HFFc6 (cell line): ENCODE results near the gene SPTB. TPM values are rescaled to one million over a fixed set of nuclear protein-coding genes. Genes with fewer than 3 reads are reported as not detected.

Experiments
- DNase-seq: peaks from one replicate; pipeline ENCODE4 v3.0.0-alpha.2; 2018
- H3K27ac Mint-ChIP-seq: 2 replicates; pipeline ENCODE4 v1.8.0; 2020; ENCODE audit warnings: mild to moderate bottlenecking, mixed read lengths
- H3K27me3 Mint-ChIP-seq: 2 replicates; pipeline ENCODE4 v1.8.0; 2021; ENCODE audit warnings: mild to moderate bottlenecking, moderate library complexity, mixed read lengths; ENCODE audit not compliant: insufficient read depth
- H3K36me3 Mint-ChIP-seq: 2 replicates; pipeline ENCODE4 v1.8.0; 2021; ENCODE audit warnings: low read depth, mixed read lengths
- H3K4me1 Mint-ChIP-seq: 2 replicates; pipeline ENCODE4 v1.8.0; 2020; ENCODE audit warnings: low read depth, mixed read lengths
- H3K4me3 Mint-ChIP-seq: 2 replicates; pipeline ENCODE4 v1.8.0; 2020; ENCODE audit warnings: mild to moderate bottlenecking, moderate library complexity, mixed read lengths
- H3K9me3 Mint-ChIP-seq: 2 replicates; pipeline ENCODE4 v1.8.0; 2020; ENCODE audit warnings: mild to moderate bottlenecking, mixed read lengths
- total RNA-seq, 6 experiments: library from RNA; stranded (reverse); fragmentation: NEBNext Ultra II Directional; extraction: Animal tissue kit (Norgen Biotek cat#: 25700); gene quantifications; 2 replicates in 1 of 6; 3 replicates in 5 of 6; pipeline ENCODE4 v1.2.3, GENCODE V29; 2021
- TF ChIP-seq, protein P1 (sequence below): fragments of 200-600 bp; sonication (generic); IDR thresholded peaks from 2 replicates; pipeline ENCODE4 v1.5.0; 2021; ENCODE audit warnings: antibody characterized with exemption, mild to moderate bottlenecking

The SPTB gene
- total RNA-seq, 6 experiments from 2014 or later, result 0.58 to 1.1 (median 0.72) TPM

DNA sequence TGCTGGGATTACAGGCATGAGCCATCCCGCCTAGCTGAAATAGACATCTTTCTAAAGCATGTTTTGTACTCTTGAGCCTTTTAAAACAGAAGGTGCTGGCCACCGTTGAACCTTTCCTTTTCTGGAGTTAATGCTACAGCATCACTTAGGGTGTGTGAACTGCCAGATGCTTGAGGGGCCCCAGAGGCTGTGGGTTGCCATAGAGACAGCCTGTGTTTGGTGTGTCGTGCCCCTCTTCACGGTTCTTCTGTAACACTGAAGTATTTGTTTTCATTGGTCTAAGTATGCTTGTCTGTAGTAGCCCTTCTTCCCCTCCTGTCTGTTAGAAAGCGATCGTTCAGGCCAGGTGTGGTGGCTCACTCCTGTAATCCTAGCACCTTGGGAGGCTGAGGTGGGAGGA is 144.7 kb downstream of the SPTB start:
- DNase-seq, result no peak
- Mint-ChIP-seq H3K9me3 (no peaks in the 10 kb centered on the region), H3K4me1 (no peaks in the 10 kb centered on the region), H3K27me3 (no peaks in the 10 kb centered on the region), H3K4me3 (no peak overlapping the region), H3K27ac (no peak overlapping the region), H3K36me3 (no peaks in the 10 kb centered on the region; the same call in 1 of the 2 replicates)
- TF ChIP-seq, protein P1, sequence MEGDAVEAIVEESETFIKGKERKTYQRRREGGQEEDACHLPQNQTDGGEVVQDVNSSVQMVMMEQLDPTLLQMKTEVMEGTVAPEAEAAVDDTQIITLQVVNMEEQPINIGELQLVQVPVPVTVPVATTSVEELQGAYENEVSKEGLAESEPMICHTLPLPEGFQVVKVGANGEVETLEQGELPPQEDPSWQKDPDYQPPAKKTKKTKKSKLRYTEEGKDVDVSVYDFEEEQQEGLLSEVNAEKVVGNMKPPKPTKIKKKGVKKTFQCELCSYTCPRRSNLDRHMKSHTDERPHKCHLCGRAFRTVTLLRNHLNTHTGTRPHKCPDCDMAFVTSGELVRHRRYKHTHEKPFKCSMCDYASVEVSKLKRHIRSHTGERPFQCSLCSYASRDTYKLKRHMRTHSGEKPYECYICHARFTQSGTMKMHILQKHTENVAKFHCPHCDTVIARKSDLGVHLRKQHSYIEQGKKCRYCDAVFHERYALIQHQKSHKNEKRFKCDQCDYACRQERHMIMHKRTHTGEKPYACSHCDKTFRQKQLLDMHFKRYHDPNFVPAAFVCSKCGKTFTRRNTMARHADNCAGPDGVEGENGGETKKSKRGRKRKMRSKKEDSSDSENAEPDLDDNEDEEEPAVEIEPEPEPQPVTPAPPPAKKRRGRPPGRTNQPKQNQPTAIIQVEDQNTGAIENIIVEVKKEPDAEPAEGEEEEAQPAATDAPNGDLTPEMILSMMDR, result no peak

DNA sequence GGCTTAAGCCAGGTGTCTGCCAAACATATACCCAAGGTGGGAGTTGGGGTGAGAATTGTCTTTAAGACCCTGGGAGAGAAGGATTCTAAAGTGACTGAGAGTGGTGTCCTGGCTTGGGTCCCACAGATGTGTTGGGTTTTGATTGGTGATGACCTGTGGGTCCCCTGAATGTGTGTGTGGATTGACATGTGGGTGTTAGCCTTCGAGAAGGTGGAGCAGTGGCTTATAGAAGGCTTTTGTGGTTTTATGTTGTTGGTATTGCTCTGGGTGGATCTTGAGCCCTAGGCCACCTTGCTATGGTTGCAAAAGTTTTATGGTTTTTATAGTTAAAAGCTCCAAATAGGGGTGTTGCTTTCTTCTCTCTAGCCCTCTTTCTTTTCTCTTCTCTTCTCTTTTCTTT is 145.8 kb downstream of the SPTB start:
- no peaks in the 10 kb centered on the region for H3K4me1 Mint-ChIP-seq
- no peaks in the 10 kb centered on the region for H3K9me3 Mint-ChIP-seq
- H3K27ac Mint-ChIP-seq, result no peak overlapping the region
- no peaks in the 10 kb centered on the region for H3K27me3 Mint-ChIP-seq
- no peak overlapping the region for H3K4me3 Mint-ChIP-seq
- no peaks in the 10 kb centered on the region for H3K36me3 Mint-ChIP-seq
- DNase-seq, result no peak
- TF ChIP-seq, protein P1, result no peak

DNA sequence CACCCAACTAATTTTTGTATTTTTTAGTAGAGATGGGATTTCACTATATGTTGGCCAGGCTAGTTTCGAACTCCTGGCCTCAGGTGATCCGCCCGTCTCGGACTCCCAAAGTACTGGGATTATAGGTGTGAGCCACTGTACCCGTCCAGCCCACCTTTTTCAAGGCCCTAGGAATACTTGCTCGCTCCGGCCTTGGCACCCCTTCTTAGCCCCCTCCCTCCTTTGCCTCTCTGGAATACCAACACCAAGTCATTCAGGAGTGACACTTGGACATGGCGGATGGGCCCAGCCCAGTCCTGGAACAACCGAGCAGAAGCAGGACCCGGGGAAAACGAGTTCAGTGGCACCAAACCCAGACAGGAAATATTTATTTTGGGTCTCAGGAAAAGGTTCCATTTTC is 146.4 kb downstream of the SPTB start:
- no peaks in the 10 kb centered on the region for H3K4me1 Mint-ChIP-seq
- H3K9me3 Mint-ChIP-seq, result no peaks in the 10 kb centered on the region
- no peaks in the 10 kb centered on the region for H3K27me3 Mint-ChIP-seq
- H3K36me3 Mint-ChIP-seq, result no peaks in the 10 kb centered on the region
- H3K4me3 Mint-ChIP-seq, result no peak overlapping the region
- TF ChIP-seq, protein P1, result no peak
- DNase-seq, result no peak
- no peak overlapping the region for H3K27ac Mint-ChIP-seq

DNA sequence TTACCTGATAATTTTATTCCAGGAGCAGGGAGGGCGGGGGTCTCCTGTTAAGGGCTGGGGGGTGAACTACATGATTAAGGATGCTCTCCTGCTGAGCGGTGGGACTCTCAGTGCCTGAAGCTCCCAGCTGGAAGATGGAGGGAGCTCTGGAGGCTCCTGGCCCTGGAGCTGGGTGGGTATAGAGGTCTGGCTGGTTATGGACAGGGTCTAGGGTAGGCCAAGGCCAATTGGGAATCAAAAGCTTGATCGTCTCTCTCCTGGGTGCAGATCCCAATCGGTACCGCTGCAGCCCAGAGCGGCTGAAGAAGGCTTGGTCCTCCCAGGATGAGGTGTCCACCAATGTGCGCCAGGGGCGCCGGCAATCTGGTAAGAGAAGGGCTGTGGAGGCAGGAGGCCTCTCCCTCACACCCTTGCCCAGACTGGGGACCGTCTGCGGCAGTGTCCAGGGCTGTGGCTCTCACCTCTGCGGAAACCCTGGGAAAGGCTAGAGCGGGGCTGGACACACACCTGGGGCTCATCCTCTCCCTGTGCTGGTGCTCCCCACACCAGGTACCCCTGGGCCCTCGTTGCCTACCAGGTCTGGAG is 147.1 kb downstream of the SPTB start:
- no peak for DNase-seq
- Mint-ChIP-seq H3K36me3 (no peaks in the 10 kb centered on the region), H3K9me3 (no peaks in the 10 kb centered on the region), H3K4me1 (no peaks in the 10 kb centered on the region), H3K4me3 (no peak overlapping the region), H3K27ac (no peak overlapping the region), H3K27me3 (no peaks in the 10 kb centered on the region)
- TF ChIP-seq, protein P1, result no peak

DNA sequence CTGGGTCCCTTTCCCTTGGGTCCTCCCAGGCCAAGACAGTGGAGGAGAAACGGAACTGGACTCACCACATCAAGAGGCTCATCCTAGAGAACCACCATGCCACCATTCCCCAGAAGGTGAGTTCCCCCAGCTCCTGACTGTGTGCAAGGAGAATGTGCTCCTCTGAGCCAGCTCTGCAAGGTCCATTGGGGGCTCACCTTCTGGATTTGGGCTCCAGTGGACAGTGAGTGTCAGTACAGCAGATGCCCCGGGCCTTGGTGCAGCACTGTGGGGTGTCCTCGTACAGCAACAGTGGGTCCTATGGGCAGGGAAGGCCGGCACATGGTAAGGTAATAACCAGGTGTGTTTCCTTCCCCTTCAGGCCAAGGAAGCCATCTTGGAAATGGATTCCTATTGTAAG is 147.6 kb downstream of the SPTB start:
- no peaks in the 10 kb centered on the region for H3K9me3 Mint-ChIP-seq
- no peak overlapping the region for H3K27ac Mint-ChIP-seq
- no peaks in the 10 kb centered on the region for H3K36me3 Mint-ChIP-seq
- no peak for DNase-seq
- TF ChIP-seq, protein P1, result no peak
- H3K27me3 Mint-ChIP-seq, result no peaks in the 10 kb centered on the region
- no peaks in the 10 kb centered on the region for H3K4me1 Mint-ChIP-seq
- H3K4me3 Mint-ChIP-seq, result no peak overlapping the region

DNA sequence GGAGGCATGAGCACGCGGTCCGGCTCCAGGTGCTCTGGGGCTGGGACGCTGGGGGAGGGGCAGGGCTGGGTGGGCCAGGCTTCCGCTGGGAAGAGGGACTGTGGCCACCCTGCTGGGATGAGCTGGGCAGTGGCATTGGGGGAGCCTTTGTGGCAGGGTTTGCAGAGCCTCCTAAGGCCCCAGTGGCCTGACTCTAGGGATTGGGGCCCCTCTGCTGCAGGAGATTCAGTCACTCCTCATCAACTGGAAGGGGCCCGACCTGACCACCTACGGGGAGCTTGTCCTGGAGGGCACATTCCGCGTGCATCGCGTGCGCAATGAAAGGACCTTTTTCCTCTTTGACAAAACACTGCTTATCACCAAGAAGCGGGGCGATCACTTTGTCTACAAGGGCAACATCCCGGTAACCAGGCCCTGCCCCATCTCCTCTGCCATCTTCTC is 148.5 kb downstream of the SPTB start:
- Mint-ChIP-seq H3K27ac (no peak overlapping the region), H3K36me3 (no peaks in the 10 kb centered on the region), H3K4me3 (no peak overlapping the region), H3K27me3 (no peaks in the 10 kb centered on the region), H3K4me1 (peaks cover 8% of the 10 kb centered on the region), H3K9me3 (no peaks in the 10 kb centered on the region)
- DNase-seq, result no peak
- TF ChIP-seq, protein P1, result no peak
